KMS-11 (cell line): ENCODE results near the gene BACH1.

Source experiments
- H2AFZ ChIP-seq: fragments of 200-600 bp; sonication (generic); 2 replicates; pipeline ENCODE4 v1.6.1; 2016; ENCODE audit warnings: antibody characterized with exemption, mixed run types, low read depth
- H3K27ac ChIP-seq: fragments of 200-600 bp; sonication (generic); 2 replicates; pipeline ENCODE4 v1.6.1; 2016; ENCODE audit warnings: mild to moderate bottlenecking, mixed run types
- H3K27me3 ChIP-seq: fragments of 200-600 bp; sonication (generic); 2 replicates; pipeline ENCODE4 v1.6.1; 2017; ENCODE audit warnings: mild to moderate bottlenecking, low read depth, mixed run types, moderate library complexity; ENCODE audit not compliant: insufficient read depth
- H3K36me3 ChIP-seq: fragments of 200-600 bp; sonication (generic); 2 replicates; pipeline ENCODE4 v1.6.1; 2017; ENCODE audit warnings: mild to moderate bottlenecking, mixed run types; ENCODE audit not compliant: insufficient read depth
- H3K4me1 ChIP-seq: fragments of 200-600 bp; sonication (generic); 2 replicates; pipeline ENCODE4 v1.6.1; 2016; ENCODE audit warnings: mild to moderate bottlenecking, low read depth, mixed run types; ENCODE audit not compliant: poor library complexity, severe bottlenecking
- H3K4me2 ChIP-seq: fragments of 200-600 bp; sonication (generic); 2 replicates; pipeline ENCODE4 v1.7.0; 2016; ENCODE audit warnings: mild to moderate bottlenecking, mixed run types
- H3K4me3 ChIP-seq: fragments of 200-600 bp; sonication (generic); IDR thresholded peaks from 2 replicates; pipeline ENCODE4 v1.6.1; 2017; ENCODE audit warnings: low read depth, low read length, mixed read lengths; ENCODE audit not compliant: insufficient read depth
- H3K79me2 ChIP-seq: fragments of 200-600 bp; sonication (generic); 2 replicates; pipeline ENCODE4 v1.6.1; 2016; ENCODE audit warnings: low read depth, mixed run types; ENCODE audit not compliant: insufficient read depth
- H3K9ac ChIP-seq: fragments of 200-600 bp; sonication (generic); 2 replicates; pipeline ENCODE4 v1.6.1; 2016; ENCODE audit warnings: mild to moderate bottlenecking, mixed run types
- H4K20me1 ChIP-seq: fragments of 200-600 bp; sonication (generic); 2 replicates; pipeline ENCODE4 v1.6.1; 2016; ENCODE audit warnings: mild to moderate bottlenecking, mixed run types; ENCODE audit not compliant: insufficient read depth
- TF ChIP-seq, protein P1 (sequence below): fragments of 200-600 bp; sonication (generic); conservative IDR thresholded peaks from 2 replicates; pipeline ENCODE4 v1.6.1; 2017; ENCODE audit warnings: low read depth, mild to moderate bottlenecking, antibody characterized with exemption, low read length, moderate library complexity, mixed read lengths

The BACH1 gene

DNA sequence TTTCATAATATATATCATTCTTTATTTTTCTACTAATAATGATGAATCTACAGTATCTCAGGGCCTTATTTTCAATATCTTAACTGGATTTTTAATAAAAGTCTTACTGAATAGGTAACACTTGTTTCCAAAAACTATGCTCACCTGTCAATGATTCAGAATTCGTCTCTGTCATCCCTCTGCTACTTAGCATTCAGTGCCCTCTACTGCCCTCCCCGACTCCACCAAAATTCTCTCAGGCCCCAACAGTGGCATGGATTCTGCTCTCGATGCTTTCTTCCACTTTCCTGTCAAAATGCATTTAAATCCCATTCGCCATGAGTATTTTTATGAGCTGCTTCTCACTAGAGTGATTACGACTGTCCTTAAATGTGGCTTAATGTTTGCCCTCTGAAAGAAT lies 10.5 kb upstream of the BACH1 start:
- no peaks in the 10 kb centered on the region for H4K20me1 ChIP-seq
- H3K4me3 ChIP-seq: no peak overlapping the region
- H3K27ac ChIP-seq: no peak overlapping the region
- H3K9ac ChIP-seq: no peak overlapping the region
- TF ChIP-seq, protein P1, sequence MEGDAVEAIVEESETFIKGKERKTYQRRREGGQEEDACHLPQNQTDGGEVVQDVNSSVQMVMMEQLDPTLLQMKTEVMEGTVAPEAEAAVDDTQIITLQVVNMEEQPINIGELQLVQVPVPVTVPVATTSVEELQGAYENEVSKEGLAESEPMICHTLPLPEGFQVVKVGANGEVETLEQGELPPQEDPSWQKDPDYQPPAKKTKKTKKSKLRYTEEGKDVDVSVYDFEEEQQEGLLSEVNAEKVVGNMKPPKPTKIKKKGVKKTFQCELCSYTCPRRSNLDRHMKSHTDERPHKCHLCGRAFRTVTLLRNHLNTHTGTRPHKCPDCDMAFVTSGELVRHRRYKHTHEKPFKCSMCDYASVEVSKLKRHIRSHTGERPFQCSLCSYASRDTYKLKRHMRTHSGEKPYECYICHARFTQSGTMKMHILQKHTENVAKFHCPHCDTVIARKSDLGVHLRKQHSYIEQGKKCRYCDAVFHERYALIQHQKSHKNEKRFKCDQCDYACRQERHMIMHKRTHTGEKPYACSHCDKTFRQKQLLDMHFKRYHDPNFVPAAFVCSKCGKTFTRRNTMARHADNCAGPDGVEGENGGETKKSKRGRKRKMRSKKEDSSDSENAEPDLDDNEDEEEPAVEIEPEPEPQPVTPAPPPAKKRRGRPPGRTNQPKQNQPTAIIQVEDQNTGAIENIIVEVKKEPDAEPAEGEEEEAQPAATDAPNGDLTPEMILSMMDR: no peak
- peaks cover 9% of the 10 kb centered on the region for H3K4me1 ChIP-seq
- H2AFZ ChIP-seq: no peak overlapping the region
- no peak overlapping the region for H3K4me2 ChIP-seq
- no peaks in the 10 kb centered on the region for H3K79me2 ChIP-seq
- no peaks in the 10 kb centered on the region for H3K27me3 ChIP-seq
- H3K36me3 ChIP-seq: no peaks in the 10 kb centered on the region

DNA sequence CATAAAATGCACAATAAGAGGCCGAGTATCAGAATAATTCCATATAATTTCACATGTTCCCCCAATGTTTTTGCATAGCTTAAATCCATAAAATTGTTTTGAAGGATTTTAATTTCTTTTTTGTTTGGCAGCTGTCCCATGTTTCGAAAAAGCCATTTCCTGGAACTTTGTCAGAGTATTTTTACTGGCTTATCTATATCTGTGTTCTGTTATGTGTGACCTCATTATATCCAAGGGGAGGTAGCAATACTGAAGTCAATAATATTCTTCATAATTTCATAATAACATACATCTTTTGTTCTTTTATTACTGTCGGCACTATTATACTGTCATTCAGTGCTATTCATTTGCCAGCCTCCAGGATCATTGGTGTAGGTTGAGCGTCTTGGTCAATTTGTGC lies 9.4 kb upstream of the BACH1 start:
- Histone ChIP-seq H3K36me3 (no peaks in the 10 kb centered on the region), H3K4me2 (no peak overlapping the region), H3K27ac (no peak overlapping the region), H3K9ac (no peak overlapping the region), H3K4me1 (peaks cover 19% of the 10 kb centered on the region), H3K4me3 (no peak overlapping the region), H3K27me3 (no peaks in the 10 kb centered on the region), H2AFZ (no peak overlapping the region), H4K20me1 (no peaks in the 10 kb centered on the region), H3K79me2 (no peaks in the 10 kb centered on the region)
- TF ChIP-seq, protein P1: no peak

DNA sequence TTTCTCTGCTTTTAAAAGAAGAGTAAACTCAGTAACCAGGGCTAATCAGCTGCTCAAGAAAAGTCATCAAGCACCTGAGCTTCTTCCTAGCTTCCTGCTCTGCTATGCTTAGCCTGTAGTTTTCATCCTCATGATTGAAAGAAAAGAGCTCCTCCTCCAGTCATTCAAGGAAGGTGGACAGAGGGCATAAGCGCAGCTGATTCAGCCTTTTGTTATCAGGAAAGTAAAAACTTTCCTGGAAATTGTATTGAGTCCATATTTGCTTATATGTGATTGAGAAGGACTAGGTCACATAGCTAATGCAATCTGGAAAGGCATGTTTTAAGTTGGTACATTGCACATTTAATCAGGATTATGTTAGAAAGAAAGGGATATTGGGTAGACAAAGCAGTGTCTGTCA lies 8.5 kb upstream of the BACH1 start:
- no peaks in the 10 kb centered on the region for H4K20me1 ChIP-seq
- TF ChIP-seq, protein P1: no peak
- no peak overlapping the region for H3K4me3 ChIP-seq
- no peak overlapping the region for H3K4me2 ChIP-seq
- H3K27me3 ChIP-seq: no peaks in the 10 kb centered on the region
- H3K4me1 ChIP-seq: peaks cover 29% of the 10 kb centered on the region
- H3K79me2 ChIP-seq: no peaks in the 10 kb centered on the region
- no peak overlapping the region for H2AFZ ChIP-seq
- no peak overlapping the region for H3K27ac ChIP-seq
- H3K9ac ChIP-seq: no peak overlapping the region
- H3K36me3 ChIP-seq: no peaks in the 10 kb centered on the region

DNA sequence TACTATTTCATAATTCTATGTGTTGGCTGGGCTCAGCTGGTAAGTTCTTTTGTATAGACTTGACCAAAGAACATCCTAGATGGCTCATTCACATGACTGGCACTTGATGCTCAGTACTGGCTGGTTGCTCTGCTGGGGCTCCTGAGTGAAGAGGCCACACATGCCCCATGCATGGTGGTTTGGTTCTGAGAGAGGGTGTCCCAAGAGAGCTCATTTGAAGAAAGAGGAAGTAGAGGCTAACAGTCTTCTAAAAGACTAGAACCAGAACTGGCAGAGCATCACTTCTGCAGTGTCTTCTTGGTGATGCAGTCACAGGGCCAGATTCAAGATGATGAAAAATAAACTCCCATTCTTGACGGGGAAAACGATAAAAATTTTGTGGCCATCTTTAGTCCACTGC lies 5.2 kb upstream of the BACH1 start:
- peaks cover 52% of the 10 kb centered on the region for H3K4me1 ChIP-seq
- H3K79me2 ChIP-seq: no peaks in the 10 kb centered on the region; the same call in 1 of the 2 replicates
- no peaks in the 10 kb centered on the region for H3K36me3 ChIP-seq
- TF ChIP-seq, protein P1: no peak
- no peak overlapping the region for H3K9ac ChIP-seq
- peak overlapping the region; percentile 4; the same call in 1 of the 2 replicates for H3K4me2 ChIP-seq
- no peak overlapping the region for H3K27ac ChIP-seq
- H4K20me1 ChIP-seq: no peaks in the 10 kb centered on the region
- H3K27me3 ChIP-seq: no peaks in the 10 kb centered on the region
- no peak overlapping the region for H2AFZ ChIP-seq
- H3K4me3 ChIP-seq: no peak overlapping the region
